ENCODE results near the gene KRT36.

Gene KRT36

DNA sequence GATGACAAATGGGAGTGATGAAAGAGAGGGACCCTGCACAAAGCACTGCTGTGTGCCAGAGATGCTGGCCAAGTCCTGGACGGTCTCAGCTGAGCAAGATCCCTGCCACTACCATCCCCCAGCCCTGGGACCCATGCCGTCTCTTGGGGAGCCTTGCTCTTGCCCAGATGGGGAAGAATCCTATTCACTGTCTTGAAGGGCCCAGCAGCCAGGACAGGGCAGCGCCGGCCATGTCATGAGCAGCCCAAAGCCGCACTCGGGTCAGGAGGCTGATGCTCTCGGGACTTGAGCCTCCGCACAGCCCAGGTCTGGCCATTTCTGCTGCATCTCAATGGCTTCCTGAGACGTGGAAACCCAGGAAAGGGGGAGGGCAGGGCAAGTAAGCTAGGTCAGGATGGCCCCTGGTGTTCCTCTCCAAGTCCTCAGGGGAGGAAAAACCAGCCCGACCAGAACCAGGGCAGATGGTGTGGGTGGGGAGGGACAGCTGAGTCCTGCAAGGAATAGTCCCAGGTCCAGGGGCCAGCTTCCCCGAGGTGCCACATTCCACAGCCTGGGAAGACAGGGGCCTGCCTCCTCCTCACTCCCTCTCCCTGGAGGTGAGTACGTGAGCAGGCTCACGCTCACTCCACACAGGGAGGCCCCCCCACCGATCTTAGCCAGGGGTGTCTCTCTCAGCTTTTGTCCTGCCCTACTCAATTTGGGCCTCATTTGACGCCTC, 46.2 kb upstream of the KRT36 start:
- Histone ChIP-seq H3K4me1 (ENCODE audit: insufficient read depth, low read length, severe bottlenecking) (no peaks in the 10 kb centered on the region), H3K27ac (ENCODE audit: low read depth, low read length, poor library complexity, severe bottlenecking) (no peak overlapping the region), H3K9me3 (ENCODE audit: low read length) (no peaks in the 10 kb centered on the region), H3K4me2 (ENCODE audit: low read length) (no peak overlapping the region), H3K27me3 (ENCODE audit: insufficient read depth, low read length) (peaks cover 6% of the 10 kb centered on the region; the same call in 1 of the 2 replicates), H3F3A (ENCODE audit: insufficient read depth, low read length) (no peaks in the 10 kb centered on the region), H3K9me2 (ENCODE audit: low read depth, low read length) (no peaks in the 10 kb centered on the region), H3K79me2 (ENCODE audit: insufficient read depth, low read length) (no peaks in the 10 kb centered on the region), H3K36me3 (ENCODE audit: insufficient read depth, low read length) (no peaks in the 10 kb centered on the region), H4K20me1 (ENCODE audit: insufficient read depth, low read length) (no peaks in the 10 kb centered on the region), H3K4me3 (ENCODE audit: low read depth, low read length, poor library complexity, severe bottlenecking) (no peak overlapping the region), H3K9ac (ENCODE audit: low read length) (no peak overlapping the region), H2AFZ (ENCODE audit: low read length) (no peak overlapping the region)
- no peak for TF ChIP-seq EZH2 (IDR thresholded peaks at IDR 0.05; ENCODE audit: borderline replicate concordance, low read length)
- TF ChIP-seq, protein P1, sequence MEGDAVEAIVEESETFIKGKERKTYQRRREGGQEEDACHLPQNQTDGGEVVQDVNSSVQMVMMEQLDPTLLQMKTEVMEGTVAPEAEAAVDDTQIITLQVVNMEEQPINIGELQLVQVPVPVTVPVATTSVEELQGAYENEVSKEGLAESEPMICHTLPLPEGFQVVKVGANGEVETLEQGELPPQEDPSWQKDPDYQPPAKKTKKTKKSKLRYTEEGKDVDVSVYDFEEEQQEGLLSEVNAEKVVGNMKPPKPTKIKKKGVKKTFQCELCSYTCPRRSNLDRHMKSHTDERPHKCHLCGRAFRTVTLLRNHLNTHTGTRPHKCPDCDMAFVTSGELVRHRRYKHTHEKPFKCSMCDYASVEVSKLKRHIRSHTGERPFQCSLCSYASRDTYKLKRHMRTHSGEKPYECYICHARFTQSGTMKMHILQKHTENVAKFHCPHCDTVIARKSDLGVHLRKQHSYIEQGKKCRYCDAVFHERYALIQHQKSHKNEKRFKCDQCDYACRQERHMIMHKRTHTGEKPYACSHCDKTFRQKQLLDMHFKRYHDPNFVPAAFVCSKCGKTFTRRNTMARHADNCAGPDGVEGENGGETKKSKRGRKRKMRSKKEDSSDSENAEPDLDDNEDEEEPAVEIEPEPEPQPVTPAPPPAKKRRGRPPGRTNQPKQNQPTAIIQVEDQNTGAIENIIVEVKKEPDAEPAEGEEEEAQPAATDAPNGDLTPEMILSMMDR (IDR thresholded peaks at IDR 0.05; ENCODE audit: low read length) = no peak

DNA sequence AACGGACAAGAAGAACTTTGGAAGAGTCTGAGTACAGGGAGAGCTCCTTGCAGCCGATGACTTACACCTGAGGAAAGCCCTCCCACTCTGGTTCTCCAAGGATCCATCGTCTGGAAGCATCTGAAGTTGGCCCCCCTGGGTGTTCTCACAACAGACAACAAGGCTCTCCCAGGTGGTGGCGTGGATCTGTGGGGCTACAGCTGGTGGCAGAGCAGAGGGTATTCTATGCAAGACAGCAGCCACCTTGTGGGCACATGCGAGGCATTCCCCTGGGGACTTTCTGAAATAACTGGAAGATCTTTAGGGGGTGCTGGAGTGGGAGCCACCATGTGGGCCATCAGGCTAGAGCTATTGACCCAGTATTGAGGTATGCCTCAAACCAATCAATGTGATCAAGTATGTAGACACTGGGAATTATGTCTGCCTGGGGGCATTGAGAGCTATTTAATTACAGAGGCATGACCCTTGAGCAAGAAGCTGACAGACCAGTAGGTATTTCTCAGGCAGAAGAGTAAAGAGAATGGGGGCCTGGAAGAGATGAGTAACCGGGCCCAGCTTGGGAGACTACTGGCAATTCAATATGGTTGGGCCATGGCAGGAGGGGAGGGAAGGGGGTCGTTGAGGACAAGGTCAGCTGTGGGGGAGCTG, 45.3 kb upstream of the KRT36 start:
- no peaks in the 10 kb centered on the region for H3K79me2 ChIP-seq (ENCODE audit: insufficient read depth, low read length)
- no peaks in the 10 kb centered on the region for H3K36me3 ChIP-seq (ENCODE audit: insufficient read depth, low read length)
- H3K9me2 ChIP-seq (ENCODE audit: low read depth, low read length) = no peaks in the 10 kb centered on the region
- TF ChIP-seq EZH2 (IDR thresholded peaks at IDR 0.05; ENCODE audit: borderline replicate concordance, low read length) = no peak
- TF ChIP-seq, protein P1 (IDR thresholded peaks at IDR 0.05; ENCODE audit: low read length) = no peak
- H3K9me3 ChIP-seq (ENCODE audit: low read length) = no peaks in the 10 kb centered on the region
- no peaks in the 10 kb centered on the region for H4K20me1 ChIP-seq (ENCODE audit: insufficient read depth, low read length)
- H3K4me3 ChIP-seq (ENCODE audit: low read depth, low read length, poor library complexity, severe bottlenecking) = no peak overlapping the region
- H3K4me1 ChIP-seq (ENCODE audit: insufficient read depth, low read length, severe bottlenecking) = no peaks in the 10 kb centered on the region
- no peak overlapping the region for H2AFZ ChIP-seq (ENCODE audit: low read length)
- H3K27me3 ChIP-seq (ENCODE audit: insufficient read depth, low read length) = peaks cover 6% of the 10 kb centered on the region; the same call in 1 of the 2 replicates
- no peak overlapping the region for H3K27ac ChIP-seq (ENCODE audit: low read depth, low read length, poor library complexity, severe bottlenecking)
- H3F3A ChIP-seq (ENCODE audit: insufficient read depth, low read length) = no peaks in the 10 kb centered on the region
- no peak overlapping the region for H3K4me2 ChIP-seq (ENCODE audit: low read length)
- no peak overlapping the region for H3K9ac ChIP-seq (ENCODE audit: low read length)

DNA sequence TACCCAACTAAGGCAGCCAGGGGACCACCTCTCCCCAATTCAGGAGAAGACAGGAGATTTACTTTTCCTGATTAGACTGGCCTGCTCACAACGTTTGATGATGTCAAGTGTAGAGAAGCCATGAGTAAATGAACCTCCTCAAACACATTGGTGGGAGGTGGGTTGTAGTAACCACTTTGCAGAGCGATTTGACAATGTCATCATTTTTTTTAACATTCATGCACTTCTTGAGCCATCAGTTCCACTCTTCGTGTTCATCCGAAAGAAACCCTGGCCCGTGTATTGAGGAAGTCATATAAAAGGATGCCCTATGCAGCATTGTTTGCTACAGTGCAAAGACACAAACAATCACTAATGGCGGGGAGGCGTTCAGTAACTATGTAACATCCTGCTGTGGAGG, 43.9 kb upstream of the KRT36 start:
- Histone ChIP-seq H3F3A (ENCODE audit: insufficient read depth, low read length) (no peaks in the 10 kb centered on the region), H3K27ac (ENCODE audit: low read depth, low read length, poor library complexity, severe bottlenecking) (no peak overlapping the region), H3K9me2 (ENCODE audit: low read depth, low read length) (no peaks in the 10 kb centered on the region), H3K9me3 (ENCODE audit: low read length) (no peaks in the 10 kb centered on the region), H3K4me2 (ENCODE audit: low read length) (no peak overlapping the region), H3K4me3 (ENCODE audit: low read depth, low read length, poor library complexity, severe bottlenecking) (no peak overlapping the region), H3K79me2 (ENCODE audit: insufficient read depth, low read length) (no peaks in the 10 kb centered on the region), H4K20me1 (ENCODE audit: insufficient read depth, low read length) (no peaks in the 10 kb centered on the region), H3K4me1 (ENCODE audit: insufficient read depth, low read length, severe bottlenecking) (no peaks in the 10 kb centered on the region), H3K9ac (ENCODE audit: low read length) (no peak overlapping the region), H2AFZ (ENCODE audit: low read length) (no peak overlapping the region), H3K27me3 (ENCODE audit: insufficient read depth, low read length) (peaks cover 6% of the 10 kb centered on the region; the same call in 1 of the 2 replicates), H3K36me3 (ENCODE audit: insufficient read depth, low read length) (no peaks in the 10 kb centered on the region)
- TF ChIP-seq, protein P1 (IDR thresholded peaks at IDR 0.05; ENCODE audit: low read length) = no peak
- TF ChIP-seq EZH2 (IDR thresholded peaks at IDR 0.05; ENCODE audit: borderline replicate concordance, low read length) = no peak

Measured in OCI-LY1 (cell line).